ENCODE measurements around the gene BTBD7. TPM values are rescaled to one million over a fixed set of nuclear protein-coding genes. Genes with fewer than 3 reads are reported as not detected.
"Not testable (repeated sequence)": the region's sequence is repeated elsewhere in the genome, so short reads cannot be mapped to it uniquely, and the experiment has no call there.

Gene BTBD7
- total RNA-seq, 2 donors from 2014 or later = 16.3 to 25.1 TPM

DNA sequence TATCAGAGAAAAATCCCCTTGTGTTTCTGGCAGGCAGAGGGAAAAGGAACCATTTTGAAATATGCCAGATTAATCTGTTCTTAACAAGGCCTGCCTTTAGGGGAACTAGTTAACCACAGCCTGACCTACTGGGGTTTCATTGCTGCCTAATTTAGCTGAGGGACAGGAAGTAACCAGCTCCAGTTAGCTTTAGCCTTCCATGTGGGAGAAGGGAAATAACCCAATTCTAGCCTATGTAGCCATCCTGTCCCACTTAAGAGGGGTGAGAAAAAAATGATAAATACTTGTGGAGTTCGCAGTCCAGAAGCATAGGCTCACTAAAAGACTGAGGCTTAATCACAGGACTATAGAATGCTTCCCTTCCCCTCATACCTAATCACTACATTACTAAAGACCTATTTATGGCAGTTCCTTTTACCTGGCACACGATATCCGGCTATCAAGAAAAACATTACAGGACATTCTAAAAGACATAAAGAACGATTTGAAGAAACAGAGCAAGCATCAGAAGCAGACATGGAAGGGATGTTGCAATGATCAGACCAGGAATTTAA, 37.0 kb upstream of the BTBD7 start:
- Histone ChIP-seq H3K4me3 (no peak overlapping the region), H3K4me1 (no peaks in the 10 kb centered on the region), H3K27ac (no peak overlapping the region), H3K36me3 (replicated peaks in 1 of 2; ENCODE audit: insufficient read depth in 1 of 2, low read depth in 2 of 2) (no peaks in the 10 kb centered on the region), H3K9me3 (no peaks in the 10 kb centered on the region), H3K27me3 (no peaks in the 10 kb centered on the region)
- 67 to 78% methylated on average over 4 of the region's 4 CpGs for WGBS, 2 donors
- TF ChIP-seq, protein P1, sequence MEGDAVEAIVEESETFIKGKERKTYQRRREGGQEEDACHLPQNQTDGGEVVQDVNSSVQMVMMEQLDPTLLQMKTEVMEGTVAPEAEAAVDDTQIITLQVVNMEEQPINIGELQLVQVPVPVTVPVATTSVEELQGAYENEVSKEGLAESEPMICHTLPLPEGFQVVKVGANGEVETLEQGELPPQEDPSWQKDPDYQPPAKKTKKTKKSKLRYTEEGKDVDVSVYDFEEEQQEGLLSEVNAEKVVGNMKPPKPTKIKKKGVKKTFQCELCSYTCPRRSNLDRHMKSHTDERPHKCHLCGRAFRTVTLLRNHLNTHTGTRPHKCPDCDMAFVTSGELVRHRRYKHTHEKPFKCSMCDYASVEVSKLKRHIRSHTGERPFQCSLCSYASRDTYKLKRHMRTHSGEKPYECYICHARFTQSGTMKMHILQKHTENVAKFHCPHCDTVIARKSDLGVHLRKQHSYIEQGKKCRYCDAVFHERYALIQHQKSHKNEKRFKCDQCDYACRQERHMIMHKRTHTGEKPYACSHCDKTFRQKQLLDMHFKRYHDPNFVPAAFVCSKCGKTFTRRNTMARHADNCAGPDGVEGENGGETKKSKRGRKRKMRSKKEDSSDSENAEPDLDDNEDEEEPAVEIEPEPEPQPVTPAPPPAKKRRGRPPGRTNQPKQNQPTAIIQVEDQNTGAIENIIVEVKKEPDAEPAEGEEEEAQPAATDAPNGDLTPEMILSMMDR (IDR thresholded peaks at IDR 0.05) = no peak
- no peak for TF ChIP-seq POLR2A (IDR thresholded peaks at IDR 0.05)
- intact Hi-C loops (cut with DNase I) = no loop called here
- no peak for DNase-seq
- no peak for ATAC-seq

DNA sequence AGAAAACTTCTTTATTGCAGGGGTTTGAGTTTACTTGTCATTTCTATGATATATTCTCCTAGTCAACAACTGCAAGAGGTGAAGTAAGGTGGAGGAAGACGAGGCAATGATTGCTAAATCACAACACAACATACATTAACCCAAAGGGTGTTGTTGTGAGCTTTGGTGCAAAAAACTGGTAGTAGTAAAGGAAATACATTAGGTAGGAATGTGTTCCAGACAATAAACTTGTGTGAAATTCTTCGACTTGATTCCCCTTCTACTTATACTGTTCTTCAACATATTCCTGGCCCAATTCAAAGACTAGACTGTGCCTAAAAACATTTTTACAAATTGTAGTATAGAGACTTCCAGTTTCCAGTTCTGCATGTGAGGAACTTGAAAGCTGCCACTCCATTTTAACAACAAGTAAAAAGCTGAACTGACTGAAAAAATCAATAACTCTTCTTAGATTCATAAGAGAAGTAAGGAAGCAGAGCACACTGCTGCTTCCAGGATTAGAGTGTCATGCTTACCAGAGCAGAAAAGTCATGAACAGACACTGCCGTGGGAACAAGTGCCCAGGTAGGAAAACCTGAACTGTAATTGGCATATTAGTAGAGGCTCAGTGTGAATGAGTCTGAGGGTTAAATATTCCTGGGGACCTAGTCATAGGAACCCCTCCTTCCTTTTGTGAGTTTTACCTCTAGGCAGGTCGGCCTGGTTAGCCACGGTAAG, 36.3 kb upstream of the BTBD7 start:
- H3K4me3 ChIP-seq = no peak overlapping the region
- H3K27me3 ChIP-seq = no peaks in the 10 kb centered on the region
- TF ChIP-seq POLR2A (IDR thresholded peaks at IDR 0.05) = no peak
- TF ChIP-seq, protein P1 (IDR thresholded peaks at IDR 0.05) = no peak
- intact Hi-C loops (cut with DNase I) = no loop called here
- no peak overlapping the region for H3K27ac ChIP-seq
- no peak for DNase-seq
- no peak for ATAC-seq
- H3K36me3 ChIP-seq (replicated peaks in 1 of 2; ENCODE audit: insufficient read depth in 1 of 2, low read depth in 2 of 2) = no peaks in the 10 kb centered on the region
- no peaks in the 10 kb centered on the region for H3K9me3 ChIP-seq
- no peaks in the 10 kb centered on the region for H3K4me1 ChIP-seq
- 53 to 58% methylated on average over 5 of the region's 5 CpGs for WGBS, 2 donors

DNA sequence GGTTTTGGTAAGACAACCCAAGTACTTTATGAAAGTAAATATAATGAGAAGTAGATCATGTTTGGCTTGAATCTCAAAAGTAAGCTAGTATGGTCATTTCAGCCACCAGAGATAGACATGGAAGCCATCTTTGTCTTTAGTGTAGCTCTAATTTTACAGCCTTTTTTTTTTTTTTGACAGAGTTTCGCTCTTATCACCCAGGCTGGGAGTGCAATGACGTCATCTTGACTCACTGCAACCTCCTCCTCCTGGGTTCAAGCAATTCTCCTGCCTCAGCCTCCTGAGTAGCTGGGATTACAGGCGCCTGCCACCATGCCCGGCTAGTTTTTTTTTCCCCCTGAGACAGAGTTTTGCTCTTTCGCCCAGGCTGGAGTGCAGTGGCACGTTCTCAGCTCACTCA, 22.0 kb upstream of the BTBD7 start:
- 89 to 91% methylated on average over 6 of the region's 6 CpGs for WGBS, 2 donors
- ATAC-seq; H3K9me3 ChIP-seq; H3K36me3 ChIP-seq (replicated peaks in 1 of 2; ENCODE audit: insufficient read depth in 1 of 2, low read depth in 2 of 2); intact Hi-C loops (cut with DNase I); H3K4me3 ChIP-seq; H3K4me1 ChIP-seq; DNase-seq; H3K27ac ChIP-seq; H3K27me3 ChIP-seq: not testable (repeated sequence)

DNA sequence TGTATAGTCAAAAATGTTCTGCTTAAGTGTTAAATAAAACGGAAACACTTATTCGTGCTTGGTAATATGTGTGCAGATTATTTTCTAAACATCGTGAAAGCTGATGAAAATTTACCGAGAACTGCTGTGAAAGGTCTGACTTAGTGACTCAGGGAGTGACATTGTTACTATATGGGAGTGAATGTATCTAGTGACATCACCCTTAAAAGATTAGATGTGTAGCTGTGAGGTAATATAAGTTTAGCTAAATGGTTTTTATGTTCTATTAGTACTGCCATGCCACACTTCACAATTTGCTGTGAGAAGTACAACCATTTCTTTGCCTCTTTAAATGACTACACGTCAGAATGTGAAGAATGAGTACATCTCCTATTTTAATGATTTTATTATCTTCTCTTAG, 15.5 kb upstream of the BTBD7 start:
- DNase-seq = no peak
- no peak for ATAC-seq
- Histone ChIP-seq H3K9me3 (no peaks in the 10 kb centered on the region), H3K36me3 (replicated peaks in 1 of 2; ENCODE audit: insufficient read depth in 1 of 2, low read depth in 2 of 2) (no peaks in the 10 kb centered on the region), H3K27ac (no peak overlapping the region), H3K4me1 (no peaks in the 10 kb centered on the region), H3K27me3 (no peaks in the 10 kb centered on the region), H3K4me3 (no peak overlapping the region)
- WGBS, 2 donors = 85 to 93% methylated on average over 5 of the region's 5 CpGs
- intact Hi-C loops (cut with DNase I) = no loop called here
- TF ChIP-seq, protein P1 (IDR thresholded peaks at IDR 0.05) = no peak
- TF ChIP-seq POLR2A (IDR thresholded peaks at IDR 0.05) = no peak

DNA sequence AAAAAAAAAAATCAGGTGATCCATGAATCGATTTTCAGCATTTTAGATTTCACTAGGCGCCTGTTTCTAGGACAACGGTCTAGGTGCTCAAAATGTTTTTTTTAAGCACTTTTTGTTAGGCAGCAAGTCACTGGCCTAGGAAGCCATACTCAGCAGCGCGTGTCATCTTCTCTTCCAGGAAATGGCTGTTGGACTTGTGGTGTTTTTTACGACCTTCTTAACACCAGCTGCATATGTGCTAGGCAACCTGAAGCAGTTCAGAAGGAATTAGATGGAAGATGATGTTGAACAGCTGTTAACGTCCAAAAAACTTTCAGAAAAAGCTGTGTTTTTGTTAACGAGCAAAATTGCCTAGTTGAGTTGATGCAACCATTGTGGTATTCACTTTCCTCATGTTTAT, 15.0 kb upstream of the BTBD7 start:
- ATAC-seq (no peak), DNase-seq (no peak)
- no peaks in the 10 kb centered on the region for H3K27me3 ChIP-seq
- H3K36me3 ChIP-seq (replicated peaks in 1 of 2; ENCODE audit: insufficient read depth in 1 of 2, low read depth in 2 of 2) = no peaks in the 10 kb centered on the region
- H3K27ac ChIP-seq = no peak overlapping the region
- no peaks in the 10 kb centered on the region for H3K9me3 ChIP-seq
- TF ChIP-seq POLR2A (IDR thresholded peaks at IDR 0.05) = no peak
- TF ChIP-seq, protein P1 (IDR thresholded peaks at IDR 0.05) = no peak
- H3K4me3 ChIP-seq = no peak overlapping the region
- intact Hi-C loops (cut with DNase I) = no loop called here
- WGBS, 2 donors = 84 to 90% methylated on average over 8 of the region's 8 CpGs
- H3K4me1 ChIP-seq = no peaks in the 10 kb centered on the region
